ENCODE measurements around the gene BCAS1. TPM values are rescaled to one million over a fixed set of nuclear protein-coding genes. Genes with fewer than 3 reads are reported as not detected.

BCAS1 gene
- total and polyA plus RNA-seq, 10 of the 15 experiments (the other 5 are each of a cell fraction or from before 2014, with no cell fraction given): 0.21 to 1.4 (median 0.55) TPM

GRCh38 chr20:53894707-53895384, 175.5 kb downstream of the BCAS1 start (continued):
- TF ChIP-seq ZBTB11 (CRISPR knock-in tag; IDR thresholded peaks at IDR 0.05) (no peak), SMAD5 (IDR thresholded peaks at IDR 0.05; ENCODE audit: low read depth) (no peak), CUX1 (IDR thresholded peaks at IDR 0.05; ENCODE audit: insufficient replicate concordance, low read depth, low read length) (no peak), SMAD1 (IDR thresholded peaks at IDR 0.05; ENCODE audit: low read depth, partially characterized antibody) (no peak)
- TF ChIP-seq, protein P1, sequence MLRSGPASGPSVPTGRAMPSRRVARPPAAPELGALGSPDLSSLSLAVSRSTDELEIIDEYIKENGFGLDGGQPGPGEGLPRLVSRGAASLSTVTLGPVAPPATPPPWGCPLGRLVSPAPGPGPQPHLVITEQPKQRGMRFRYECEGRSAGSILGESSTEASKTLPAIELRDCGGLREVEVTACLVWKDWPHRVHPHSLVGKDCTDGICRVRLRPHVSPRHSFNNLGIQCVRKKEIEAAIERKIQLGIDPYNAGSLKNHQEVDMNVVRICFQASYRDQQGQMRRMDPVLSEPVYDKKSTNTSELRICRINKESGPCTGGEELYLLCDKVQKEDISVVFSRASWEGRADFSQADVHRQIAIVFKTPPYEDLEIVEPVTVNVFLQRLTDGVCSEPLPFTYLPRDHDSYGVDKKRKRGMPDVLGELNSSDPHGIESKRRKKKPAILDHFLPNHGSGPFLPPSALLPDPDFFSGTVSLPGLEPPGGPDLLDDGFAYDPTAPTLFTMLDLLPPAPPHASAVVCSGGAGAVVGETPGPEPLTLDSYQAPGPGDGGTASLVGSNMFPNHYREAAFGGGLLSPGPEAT (IDR thresholded peaks at IDR 0.05; ENCODE audit: low read depth): no peak

Small RNA genes within 50 kb of the gene (microRNA-seq; reads per million reads assigned to microRNA genes)
- gene MIR4756: not detected

Small RNA genes within 50 kb of the gene (small RNA-seq; reads per million reads assigned to genes)
- gene MIR4756: not detected

Other genes with a start within 250 kb of the BCAS1 start
- not detected in 2 replicates for gene CYP24A1, start 103.4 kb upstream of the BCAS1 start, total RNA-seq (2014; rRNA removed)
- not detected in 2 replicates for gene CYP24A1, start 103.4 kb upstream of the BCAS1 start, total RNA-seq (2014; rRNA removed; fragmentation: Illumina TruSeq; extraction: Trizol)
- gene CYP24A1, start 103.4 kb upstream of the BCAS1 start, total RNA-seq (2021): 0.69 TPM in 1 of 2 replicates, not detected in the other
- not detected in 2 replicates for gene CYP24A1, start 103.4 kb upstream of the BCAS1 start, polyA plus RNA-seq (2011; rRNA removed)
- not detected in 2 replicates for gene CYP24A1, start 103.4 kb upstream of the BCAS1 start, polyA plus RNA-seq (2014; fragmentation: Illumina TruSeq; extraction: Trizol)
- gene CYP24A1, start 103.4 kb upstream of the BCAS1 start, polyA plus RNA-seq (2014; fragmentation: Nextera tagmentation; extraction: Ambion mirVana): not detected
- not detected in 2 replicates for gene CYP24A1, start 103.4 kb upstream of the BCAS1 start, polyA plus RNA-seq (2014; rRNA removed)
- not detected for gene CYP24A1, start 103.4 kb upstream of the BCAS1 start, polyA plus RNA-seq (2016; fragmentation: Nextera tagmentation; extraction: Ambion mirVana)
- gene PFDN4, start 137.5 kb upstream of the BCAS1 start, total RNA-seq (2014; rRNA removed): 40.0 and 54.8 TPM in 2 replicates
- gene PFDN4, start 137.5 kb upstream of the BCAS1 start, total RNA-seq (2014; rRNA removed; fragmentation: Illumina TruSeq; extraction: Trizol): 88.4 and 94.5 TPM in 2 replicates
- 36.9 and 39.0 TPM in 2 replicates for gene PFDN4, start 137.5 kb upstream of the BCAS1 start, total RNA-seq (2021)
- gene PFDN4, start 137.5 kb upstream of the BCAS1 start, polyA plus RNA-seq (2011; rRNA removed): 60.8 and 128 TPM in 2 replicates
- gene PFDN4, start 137.5 kb upstream of the BCAS1 start, polyA plus RNA-seq (2014; fragmentation: Illumina TruSeq; extraction: Trizol): 136 and 201 TPM in 2 replicates
- gene PFDN4, start 137.5 kb upstream of the BCAS1 start, polyA plus RNA-seq (2014; fragmentation: Nextera tagmentation; extraction: Ambion mirVana): 100 to 1,000 TPM; 121 to 123 TPM
- gene PFDN4, start 137.5 kb upstream of the BCAS1 start, polyA plus RNA-seq (2014; rRNA removed): 51.0 and 76.6 TPM in 2 replicates
- 10 to 100 TPM; 78.1 to 87.5 TPM for gene PFDN4, start 137.5 kb upstream of the BCAS1 start, polyA plus RNA-seq (2016; fragmentation: Nextera tagmentation; extraction: Ambion mirVana)